Neural cell (in vitro differentiated cells): Measurements from ENCODE around the gene BCAS4. TPM values are rescaled to one million over a fixed set of nuclear protein-coding genes. Genes with fewer than 3 reads are reported as not detected.

Experiments
- H2AFZ ChIP-seq: fragments of 200-600, 300-800 bp; sonication (generic), shearing (Covaris generic); 2 replicates; pipeline ENCODE4 v1.6.0; 2014; ENCODE audit warnings: low read depth, mild to moderate bottlenecking, antibody characterized with exemption, low read length, moderate library complexity
- H3F3A ChIP-seq: fragments of 200-600 bp; shearing (Covaris generic); 2 replicates; pipeline ENCODE4 v1.6.1; 2016; ENCODE audit warnings: mild to moderate bottlenecking, moderate library complexity, mixed read lengths, antibody characterized with exemption, low read length; ENCODE audit not compliant: insufficient read depth, poor library complexity, severe bottlenecking
- H3K27ac ChIP-seq: fragments of 200-600, 300-800 bp; sonication (generic), shearing (Covaris generic); 2 replicates; pipeline ENCODE4 v1.5.1; 2014; ENCODE audit warnings: mild to moderate bottlenecking, low read length, moderate library complexity
- H3K27me3 ChIP-seq: fragments of 300-800, 200-600 bp; sonication (generic), shearing (Covaris generic); 2 replicates; pipeline ENCODE4 v1.6.0; 2014; ENCODE audit warnings: mild to moderate bottlenecking, low read depth, low read length, moderate library complexity; ENCODE audit not compliant: insufficient read depth
- H3K36me3 ChIP-seq: fragments of 300-800, 200-600 bp; sonication (generic), shearing (Covaris generic); 2 replicates; pipeline ENCODE4 v1.5.1; 2014; ENCODE audit warnings: mild to moderate bottlenecking, antibody characterized with exemption, low read length, moderate library complexity; ENCODE audit not compliant: insufficient read depth
- H3K4me2 ChIP-seq: fragments of 300-800, 200-600 bp; sonication (generic), shearing (Covaris generic); 2 replicates; pipeline ENCODE4 v1.6.0; 2014; ENCODE audit warnings: mild to moderate bottlenecking, low read length
- H3K4me3 ChIP-seq: fragments of 300-800, 200-600 bp; sonication (generic), shearing (Covaris generic); 2 replicates; pipeline ENCODE4 v1.5.1; 2014; ENCODE audit warnings: mild to moderate bottlenecking, low read length, moderate library complexity
- H3K79me2 ChIP-seq: fragments of 200-600 bp; shearing (Covaris generic); replicated peaks from 2 replicates; pipeline ENCODE4 v1.6.0; 2014; ENCODE audit warnings: mild to moderate bottlenecking, low read length, moderate library complexity; ENCODE audit not compliant: insufficient read depth
- H3K9ac ChIP-seq: fragments of 300-800, 200-600 bp; sonication (generic), shearing (Covaris generic); 2 replicates; pipeline ENCODE4 v1.6.1; 2016; ENCODE audit warnings: mild to moderate bottlenecking, low read length, mixed read lengths
- H3K9me2 ChIP-seq: fragments of 200-600 bp; shearing (Covaris generic); 2 replicates; pipeline ENCODE4 v1.6.1; 2016; ENCODE audit warnings: mild to moderate bottlenecking, low read length, mixed read lengths; ENCODE audit not compliant: insufficient read depth
- H3K9me3 ChIP-seq: fragments of 200-600, 300-800 bp; sonication (generic), shearing (Covaris generic); 2 replicates; pipeline ENCODE4 v1.6.1; 2016; ENCODE audit warnings: mild to moderate bottlenecking, mixed run types, low read length, moderate library complexity, mixed read lengths
- H4K20me1 ChIP-seq: fragments of 200-600 bp; shearing (Covaris generic); 2 replicates; pipeline ENCODE4 v1.6.1; 2016; ENCODE audit warnings: mild to moderate bottlenecking, mixed run types; ENCODE audit not compliant: insufficient read depth
- EP300 ChIP-seq: fragments of 450-650 bp; conservative IDR thresholded peaks from 2 replicates; pipeline ENCODE4 v1.6.1; 2014; ENCODE audit warnings: antibody characterized with exemption, mild to moderate bottlenecking, moderate library complexity; ENCODE audit not compliant: poor library complexity, severe bottlenecking
- EZH2 ChIP-seq: fragments of 200-600, 300-800 bp; shearing (Covaris generic), sonication (generic); IDR thresholded peaks from 2 replicates; pipeline ENCODE4 v1.6.1; 2014; ENCODE audit warnings: antibody characterized with exemption, low read length, borderline replicate concordance, mild to moderate bottlenecking; ENCODE audit not compliant: insufficient read depth, poor library complexity, severe bottlenecking
- MXI1 ChIP-seq: fragments of 450-650 bp; conservative IDR thresholded peaks from 2 replicates; pipeline ENCODE4 v1.6.1; 2014; ENCODE audit warnings: antibody characterized with exemption, mild to moderate bottlenecking; ENCODE audit not compliant: poor library complexity, severe bottlenecking
- POLR2AphosphoS5 ChIP-seq: IDR thresholded peaks from 2 replicates; pipeline ENCODE4 v1.6.1; 2012
- RAD21 ChIP-seq: fragments of 450-650 bp; conservative IDR thresholded peaks from 2 replicates; pipeline ENCODE4 v1.6.1; 2014; ENCODE audit warnings: antibody characterized with exemption, mild to moderate bottlenecking, moderate library complexity
- SMC3 ChIP-seq: fragments of 450-650 bp; conservative IDR thresholded peaks from 2 replicates; pipeline ENCODE4 v1.6.1; 2014; ENCODE audit warnings: antibody characterized with exemption, mild to moderate bottlenecking, moderate library complexity; ENCODE audit not compliant: poor library complexity
- TAF1 ChIP-seq: IDR thresholded peaks from 2 replicates; pipeline ENCODE4 v1.6.1; 2012; ENCODE audit warnings: low read depth
- polyA plus RNA-seq: library from polyadenylated mRNA; depleted of rRNA; stranded (reverse); fragments of >200 nt; gene quantifications from 2 replicates; pipeline ENCODE4 v1.2.3, GENCODE V29; 2014
- TF ChIP-seq, protein P1 (sequence below): IDR thresholded peaks from 2 replicates; pipeline ENCODE4 v1.6.1; 2012; ENCODE audit warnings: borderline replicate concordance
- TF ChIP-seq, protein P2 (sequence below): fragments of 450-650 bp; IDR thresholded peaks from 2 replicates; pipeline ENCODE4 v1.5.1; 2014; ENCODE audit warnings: antibody characterized with exemption, mild to moderate bottlenecking, moderate library complexity; ENCODE audit not compliant: poor library complexity, severe bottlenecking

BCAS4 gene
- polyA plus RNA-seq, 1 donor from 2014 or later, result 24.6 TPM

DNA sequence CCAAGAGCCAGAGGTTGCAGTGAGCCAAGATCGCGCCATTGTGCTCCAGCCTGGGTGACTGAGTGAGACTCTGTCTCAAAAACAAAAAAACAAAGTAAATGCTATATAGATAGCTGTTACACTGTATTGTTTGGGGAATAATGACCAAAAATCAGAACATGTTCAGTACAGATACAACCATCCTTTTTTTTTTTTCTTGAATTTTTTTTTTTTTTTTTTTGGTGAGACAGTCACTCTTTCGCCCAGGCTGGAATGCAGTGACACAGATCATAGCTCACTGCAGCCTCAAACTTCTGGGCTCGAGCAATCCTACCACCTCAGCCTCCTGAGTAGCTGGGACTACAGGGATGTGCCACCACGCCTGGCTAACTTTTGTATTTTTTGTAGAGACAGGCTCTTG, 63.7 kb downstream of the BCAS4 start:
- TF ChIP-seq SMC3 (no peak), EP300 (no peak), TAF1 (no peak), POLR2AphosphoS5 (no peak), MXI1 (no peak), RAD21 (no peak), EZH2 (no peak)
- TF ChIP-seq, protein P1, sequence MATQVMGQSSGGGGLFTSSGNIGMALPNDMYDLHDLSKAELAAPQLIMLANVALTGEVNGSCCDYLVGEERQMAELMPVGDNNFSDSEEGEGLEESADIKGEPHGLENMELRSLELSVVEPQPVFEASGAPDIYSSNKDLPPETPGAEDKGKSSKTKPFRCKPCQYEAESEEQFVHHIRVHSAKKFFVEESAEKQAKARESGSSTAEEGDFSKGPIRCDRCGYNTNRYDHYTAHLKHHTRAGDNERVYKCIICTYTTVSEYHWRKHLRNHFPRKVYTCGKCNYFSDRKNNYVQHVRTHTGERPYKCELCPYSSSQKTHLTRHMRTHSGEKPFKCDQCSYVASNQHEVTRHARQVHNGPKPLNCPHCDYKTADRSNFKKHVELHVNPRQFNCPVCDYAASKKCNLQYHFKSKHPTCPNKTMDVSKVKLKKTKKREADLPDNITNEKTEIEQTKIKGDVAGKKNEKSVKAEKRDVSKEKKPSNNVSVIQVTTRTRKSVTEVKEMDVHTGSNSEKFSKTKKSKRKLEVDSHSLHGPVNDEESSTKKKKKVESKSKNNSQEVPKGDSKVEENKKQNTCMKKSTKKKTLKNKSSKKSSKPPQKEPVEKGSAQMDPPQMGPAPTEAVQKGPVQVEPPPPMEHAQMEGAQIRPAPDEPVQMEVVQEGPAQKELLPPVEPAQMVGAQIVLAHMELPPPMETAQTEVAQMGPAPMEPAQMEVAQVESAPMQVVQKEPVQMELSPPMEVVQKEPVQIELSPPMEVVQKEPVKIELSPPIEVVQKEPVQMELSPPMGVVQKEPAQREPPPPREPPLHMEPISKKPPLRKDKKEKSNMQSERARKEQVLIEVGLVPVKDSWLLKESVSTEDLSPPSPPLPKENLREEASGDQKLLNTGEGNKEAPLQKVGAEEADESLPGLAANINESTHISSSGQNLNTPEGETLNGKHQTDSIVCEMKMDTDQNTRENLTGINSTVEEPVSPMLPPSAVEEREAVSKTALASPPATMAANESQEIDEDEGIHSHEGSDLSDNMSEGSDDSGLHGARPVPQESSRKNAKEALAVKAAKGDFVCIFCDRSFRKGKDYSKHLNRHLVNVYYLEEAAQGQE, result no peak
- TF ChIP-seq, protein P2, sequence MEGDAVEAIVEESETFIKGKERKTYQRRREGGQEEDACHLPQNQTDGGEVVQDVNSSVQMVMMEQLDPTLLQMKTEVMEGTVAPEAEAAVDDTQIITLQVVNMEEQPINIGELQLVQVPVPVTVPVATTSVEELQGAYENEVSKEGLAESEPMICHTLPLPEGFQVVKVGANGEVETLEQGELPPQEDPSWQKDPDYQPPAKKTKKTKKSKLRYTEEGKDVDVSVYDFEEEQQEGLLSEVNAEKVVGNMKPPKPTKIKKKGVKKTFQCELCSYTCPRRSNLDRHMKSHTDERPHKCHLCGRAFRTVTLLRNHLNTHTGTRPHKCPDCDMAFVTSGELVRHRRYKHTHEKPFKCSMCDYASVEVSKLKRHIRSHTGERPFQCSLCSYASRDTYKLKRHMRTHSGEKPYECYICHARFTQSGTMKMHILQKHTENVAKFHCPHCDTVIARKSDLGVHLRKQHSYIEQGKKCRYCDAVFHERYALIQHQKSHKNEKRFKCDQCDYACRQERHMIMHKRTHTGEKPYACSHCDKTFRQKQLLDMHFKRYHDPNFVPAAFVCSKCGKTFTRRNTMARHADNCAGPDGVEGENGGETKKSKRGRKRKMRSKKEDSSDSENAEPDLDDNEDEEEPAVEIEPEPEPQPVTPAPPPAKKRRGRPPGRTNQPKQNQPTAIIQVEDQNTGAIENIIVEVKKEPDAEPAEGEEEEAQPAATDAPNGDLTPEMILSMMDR, result no peak

DNA sequence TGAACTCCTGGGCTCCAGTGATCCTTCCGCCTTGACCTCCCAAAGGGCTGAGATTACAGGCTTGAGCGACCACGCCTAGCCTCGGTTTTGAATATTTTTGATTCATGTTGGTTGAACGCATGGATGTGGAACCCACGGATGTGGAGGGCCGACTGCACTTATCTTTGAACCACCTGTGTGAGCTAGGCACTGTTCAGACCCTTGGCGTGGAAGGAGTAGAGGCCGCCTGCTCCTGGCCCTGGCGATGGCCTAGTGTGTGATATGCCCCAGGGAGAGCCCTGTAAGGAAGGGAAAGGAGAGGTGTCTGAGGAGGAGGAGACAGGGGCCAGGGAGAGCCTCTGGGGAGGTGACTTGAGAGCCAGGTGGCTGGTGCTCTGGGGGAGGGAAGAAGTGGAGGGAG, 64.3 kb downstream of the BCAS4 start:
- no peak overlapping the region for H3K4me2 ChIP-seq
- no peaks in the 10 kb centered on the region for H4K20me1 ChIP-seq
- H3F3A ChIP-seq, result no peaks in the 10 kb centered on the region
- no peaks in the 10 kb centered on the region for H3K9me2 ChIP-seq
- TF ChIP-seq, protein P1, result no peak
- no peak for TF ChIP-seq RAD21
- TF ChIP-seq, protein P2, result no peak
- no peak for TF ChIP-seq MXI1
- TF ChIP-seq EZH2, result no peak
- TF ChIP-seq EP300, result no peak
- TF ChIP-seq TAF1, result no peak
- TF ChIP-seq POLR2AphosphoS5, result no peak
- H3K36me3 ChIP-seq, result no peaks in the 10 kb centered on the region
- no peak overlapping the region for H3K4me3 ChIP-seq
- no peaks in the 10 kb centered on the region for H3K9me3 ChIP-seq
- H3K27ac ChIP-seq, result no peak overlapping the region
- H3K27me3 ChIP-seq, result no peaks in the 10 kb centered on the region
- no peak overlapping the region for H2AFZ ChIP-seq
- no peaks in the 10 kb centered on the region for H3K79me2 ChIP-seq
- no peak overlapping the region for H3K9ac ChIP-seq

More for the DNA sequence above, 63.7 kb downstream of the BCAS4 start:
- no peak overlapping the region for H3K9ac ChIP-seq
- no peaks in the 10 kb centered on the region for H3K27me3 ChIP-seq
- H3K9me2 ChIP-seq, result no peaks in the 10 kb centered on the region
- no peaks in the 10 kb centered on the region for H3K79me2 ChIP-seq
- no peaks in the 10 kb centered on the region for H3F3A ChIP-seq
- no peaks in the 10 kb centered on the region for H4K20me1 ChIP-seq
- no peak overlapping the region for H3K4me3 ChIP-seq
- no peaks in the 10 kb centered on the region for H3K36me3 ChIP-seq
- no peak overlapping the region for H3K4me2 ChIP-seq
- no peak overlapping the region for H2AFZ ChIP-seq
- no peak overlapping the region for H3K27ac ChIP-seq
- H3K9me3 ChIP-seq, result no peaks in the 10 kb centered on the region
